NCI-H524 (cell line): ENCODE data around the gene ALOXE3.

ENCODE experiments used
- DNase-seq, 2 experiments: peaks; one replicate each; lab custom pipeline; 2025; lab: John Stamatoyannopoulos, UW

ALOXE3 gene

DNA sequence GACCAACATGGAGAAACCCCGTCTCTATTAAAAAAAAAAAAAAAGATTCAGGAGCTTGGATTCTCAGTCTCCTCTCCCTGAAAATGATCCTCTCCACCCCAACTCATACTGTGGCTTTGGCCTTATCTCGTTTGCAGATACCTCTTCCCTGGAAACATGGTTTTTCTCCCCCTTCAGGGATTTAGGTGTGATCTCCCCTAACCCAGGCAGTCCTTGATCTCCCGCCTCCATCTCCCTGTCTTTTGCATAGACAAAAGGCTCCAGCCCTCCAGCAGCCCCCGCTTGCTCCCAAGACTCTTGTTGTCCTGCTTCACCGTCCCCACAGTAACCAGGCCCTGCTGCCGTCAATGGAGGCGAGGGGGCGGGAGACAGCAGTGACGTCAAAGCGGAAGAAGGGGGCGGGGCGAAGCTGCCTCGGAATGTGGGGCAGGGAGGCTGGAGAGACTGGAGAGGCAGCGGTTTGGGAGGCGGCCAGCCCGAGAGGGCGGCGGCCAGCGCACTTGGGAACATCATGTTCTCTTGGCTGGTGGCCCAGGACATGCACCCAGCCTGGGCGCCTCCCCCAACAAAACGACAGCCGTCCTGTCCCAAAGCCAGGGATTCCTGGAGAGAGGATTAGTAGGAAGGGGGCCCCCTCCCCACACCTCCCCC, 35.8 kb upstream of the ALOXE3 start:
- peak; percentile 66 to 82 for DNase-seq

DNA sequence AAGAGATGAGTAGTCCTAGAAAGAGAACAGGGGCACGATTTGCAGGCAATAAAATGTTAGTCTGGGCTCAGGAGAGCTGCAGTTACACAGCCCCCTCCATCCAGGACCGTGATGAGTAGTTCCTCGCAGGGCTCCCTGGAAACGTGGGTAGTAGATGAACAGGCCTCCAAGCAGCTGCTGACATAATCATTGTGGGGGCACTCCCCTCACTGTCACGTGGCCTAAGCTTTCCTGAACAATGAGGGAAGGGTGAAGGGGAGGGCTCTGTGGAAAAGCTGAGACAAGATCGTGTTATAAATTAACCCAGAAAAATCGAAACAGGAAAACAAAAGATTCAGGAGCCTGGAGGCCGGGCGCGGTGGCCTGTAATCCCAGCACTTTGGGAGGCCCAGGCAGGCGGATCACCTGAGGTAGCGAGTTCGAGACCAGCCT, 35.2 kb upstream of the ALOXE3 start:
- peak in 1 of 2 experiments; percentile 2 for DNase-seq

DNA sequence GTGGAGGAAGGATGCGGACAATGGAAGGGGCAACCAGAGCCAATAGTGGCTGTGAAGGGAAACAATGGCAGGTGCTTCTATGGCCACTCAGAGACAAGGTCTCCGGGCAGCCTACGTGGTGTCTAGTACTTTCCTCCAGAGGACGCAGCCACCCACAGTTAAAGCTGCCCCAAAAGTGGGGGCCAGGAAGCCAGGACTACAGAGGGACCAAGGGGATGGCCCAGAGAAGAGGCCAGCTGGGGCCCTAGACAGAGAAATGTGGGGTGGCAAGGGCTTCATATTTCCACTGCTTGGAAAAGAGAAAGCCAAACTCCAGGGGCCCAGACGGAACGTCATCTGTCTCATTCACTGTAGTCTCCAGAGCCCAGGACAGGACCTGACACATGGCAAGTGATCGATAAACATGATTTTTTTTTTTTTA, 34.7 kb upstream of the ALOXE3 start:
- no peak for DNase-seq

DNA sequence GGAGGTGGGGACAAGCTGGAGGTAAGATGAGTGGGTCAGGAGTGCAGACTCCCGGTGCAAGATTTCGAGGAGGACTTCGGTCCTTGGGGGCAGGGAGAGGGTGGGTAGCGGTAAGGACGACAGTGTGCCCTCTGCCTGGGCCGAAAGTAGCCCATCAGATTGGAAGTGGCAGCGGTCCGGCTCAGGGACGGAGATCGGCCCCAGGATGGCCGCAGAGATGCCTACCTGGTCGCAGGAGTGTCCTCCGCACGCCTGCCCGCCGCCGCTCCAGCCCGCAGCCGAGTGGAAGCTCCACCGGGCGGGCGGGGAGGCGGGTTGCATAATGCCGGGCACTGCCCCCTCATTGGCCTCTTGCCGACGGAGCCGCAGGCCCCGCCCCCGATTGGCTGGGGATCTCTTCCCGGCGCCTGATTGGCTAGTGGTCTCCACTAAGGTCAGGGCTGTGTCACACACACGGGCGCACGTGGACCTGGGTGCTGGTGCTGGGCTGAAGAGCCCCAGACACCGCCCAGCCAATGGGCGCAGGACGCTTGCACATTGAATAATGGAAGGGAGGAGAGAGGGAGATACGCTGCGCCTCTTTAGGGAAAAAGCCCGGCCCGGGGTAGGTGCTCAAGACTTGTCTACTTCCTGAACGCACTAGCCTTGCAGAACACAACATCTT, 33.9 kb upstream of the ALOXE3 start, which contains the start of gene PER1:
PER1 (minus strand) TSS at position 293 of the 664 bp plus-strand sequence. CDS start 1,698 bp downstream, outside the sequence.
- peak in 1 of 2 experiments; percentile 80 for DNase-seq

DNA sequence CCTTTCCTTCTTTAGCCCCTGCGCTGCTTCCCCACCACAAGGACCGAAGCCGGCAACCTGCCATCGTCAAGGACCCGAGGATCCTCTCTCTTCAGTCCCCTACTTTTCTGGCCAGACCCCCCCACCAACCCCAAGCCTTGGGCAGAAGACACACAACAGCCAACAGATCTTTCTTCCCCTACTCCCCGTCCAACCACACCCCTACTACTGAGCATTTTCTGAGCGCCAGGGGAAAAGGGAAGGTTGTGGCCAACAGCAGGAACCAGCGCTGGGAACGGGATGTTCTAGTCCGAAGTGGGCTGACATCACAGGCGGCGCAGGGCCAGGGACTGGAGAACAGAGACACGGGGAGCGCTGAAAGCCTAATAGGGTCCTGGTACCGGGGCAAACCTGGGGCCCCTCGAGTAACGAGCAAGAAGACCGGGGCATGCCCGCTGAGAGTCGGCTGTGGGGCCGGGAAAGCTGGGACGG, 33.4 kb upstream of the ALOXE3 start:
- DNase-seq = no peak

DNA sequence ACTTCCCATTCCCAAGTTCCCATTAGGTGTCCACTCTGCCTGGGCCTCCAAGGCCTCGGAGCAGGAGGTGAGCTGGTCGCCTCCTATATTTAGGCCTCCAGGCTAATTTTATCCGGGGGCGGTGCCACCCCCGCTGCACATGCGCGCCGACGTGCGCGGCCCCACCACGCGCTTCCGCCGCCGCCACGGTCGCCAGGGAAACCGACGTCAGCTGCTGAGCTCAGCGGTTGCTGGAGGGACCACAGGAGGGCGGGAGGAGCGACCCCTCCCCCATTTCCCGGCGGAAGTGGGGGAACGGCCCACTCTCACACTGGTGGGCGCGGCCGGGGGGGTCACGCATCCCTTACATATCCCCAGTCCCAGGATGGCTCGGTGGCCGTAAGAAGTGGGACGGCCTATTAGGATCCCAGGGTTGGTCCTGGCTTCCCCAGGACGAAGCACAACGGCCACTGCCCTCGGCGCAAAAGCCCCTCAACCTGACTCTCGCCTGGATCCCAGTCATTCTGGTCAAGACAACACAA, 32.9 kb upstream of the ALOXE3 start:
- DNase-seq = peak in 1 of 2 experiments; percentile 46

DNA sequence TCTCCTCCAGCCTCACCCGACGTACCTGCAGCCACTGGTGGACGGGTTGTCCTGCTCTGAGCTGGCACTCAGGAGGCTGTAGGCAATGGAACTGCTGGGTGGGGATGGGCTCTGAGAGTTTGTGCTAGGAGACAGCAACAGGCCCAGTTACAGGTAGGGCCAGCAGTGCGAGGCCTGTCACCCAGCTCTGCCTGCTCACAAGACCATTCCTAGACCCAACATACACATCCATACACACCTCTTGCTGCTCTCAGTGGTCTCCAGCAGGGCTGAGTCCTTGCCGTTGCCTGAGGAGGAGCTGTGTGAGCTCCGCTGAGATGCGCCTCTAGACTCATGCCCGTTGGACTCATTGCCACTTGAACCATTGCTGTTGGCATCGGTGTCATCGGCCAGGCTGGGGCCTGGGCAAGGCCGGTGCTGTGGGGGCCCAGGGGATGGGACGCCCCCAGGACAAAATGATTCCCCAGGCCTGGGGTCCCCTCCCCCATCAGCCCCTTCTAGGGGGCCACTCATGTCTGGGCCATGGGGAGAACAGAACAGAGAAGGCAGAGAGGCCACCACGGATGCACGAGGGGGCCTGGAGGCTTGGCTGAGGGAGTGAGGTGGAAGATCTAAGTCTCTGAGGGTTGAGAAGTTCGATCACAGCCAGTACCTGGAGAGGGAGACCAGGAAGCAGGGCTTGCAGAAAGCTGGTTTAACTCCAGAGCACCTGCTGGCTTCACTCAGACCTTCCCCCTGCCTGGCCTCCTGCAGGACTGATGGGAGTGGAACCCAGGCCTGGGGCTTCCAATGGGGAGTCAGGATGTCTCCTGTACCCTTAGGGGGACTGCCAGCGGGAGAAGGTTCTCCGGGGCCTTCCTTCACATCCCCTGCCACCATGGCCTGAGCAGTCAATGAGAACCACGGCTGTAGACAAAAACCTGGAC, 32.1 kb upstream of the ALOXE3 start:
- DNase-seq = no peak

DNA sequence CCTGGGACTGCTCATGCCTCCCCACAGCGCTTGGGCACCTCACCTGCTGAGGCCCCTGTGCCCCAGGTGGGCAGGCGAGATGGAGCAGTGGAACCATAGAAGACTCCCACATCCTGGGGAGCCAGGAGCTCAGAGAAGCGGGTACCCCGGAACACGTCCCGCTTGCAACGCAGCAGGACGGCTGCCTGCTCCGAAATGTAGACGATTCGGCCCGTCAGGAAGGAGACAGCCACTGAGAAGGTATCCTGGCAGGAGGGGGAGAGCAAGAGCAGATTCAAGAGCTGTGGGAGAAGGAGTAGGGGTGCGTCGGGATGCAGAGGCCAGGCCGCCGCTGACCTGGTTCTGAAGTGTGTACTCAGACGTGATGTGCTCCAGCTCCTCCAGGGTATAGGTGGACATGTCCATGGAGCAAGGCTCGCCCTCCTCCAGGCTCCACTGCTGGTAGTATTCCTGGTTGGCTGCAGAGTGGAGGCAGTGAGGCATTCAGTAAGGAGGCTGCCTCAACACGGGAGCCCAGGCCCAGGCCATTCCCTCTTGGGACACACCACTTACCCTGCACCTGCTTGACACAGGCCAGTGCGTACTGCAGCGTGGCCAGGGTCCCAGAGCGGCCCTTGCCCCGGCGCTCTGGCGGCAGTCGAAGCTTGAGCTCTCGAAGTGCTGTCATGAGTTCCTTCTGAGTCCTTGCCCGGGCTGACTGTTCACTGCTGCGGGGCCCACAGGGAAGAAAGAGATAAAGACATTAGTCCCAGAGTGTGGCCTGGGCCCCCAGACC, 31.3 kb upstream of the ALOXE3 start:
- DNase-seq = no peak

DNA sequence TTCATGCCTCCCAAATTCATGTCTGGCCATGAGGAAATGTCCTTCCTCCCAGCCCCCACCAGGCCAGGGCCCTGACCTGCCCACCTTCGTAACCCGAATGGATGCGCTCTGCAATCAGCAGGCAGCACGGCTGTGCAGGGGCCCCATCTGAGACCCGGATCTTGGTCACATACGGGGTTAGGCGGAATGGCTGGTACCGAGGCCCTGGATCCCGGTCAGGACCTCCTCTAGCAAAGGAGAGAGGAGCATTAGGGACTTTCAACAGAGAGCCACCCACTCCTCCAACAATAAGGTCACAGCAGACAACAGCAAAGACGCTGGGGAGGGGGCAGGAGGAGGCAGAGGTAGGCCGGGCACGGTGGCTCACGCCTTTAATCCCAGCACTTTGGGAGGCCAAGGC, 30.2 kb upstream of the ALOXE3 start:
- no peak for DNase-seq

DNA sequence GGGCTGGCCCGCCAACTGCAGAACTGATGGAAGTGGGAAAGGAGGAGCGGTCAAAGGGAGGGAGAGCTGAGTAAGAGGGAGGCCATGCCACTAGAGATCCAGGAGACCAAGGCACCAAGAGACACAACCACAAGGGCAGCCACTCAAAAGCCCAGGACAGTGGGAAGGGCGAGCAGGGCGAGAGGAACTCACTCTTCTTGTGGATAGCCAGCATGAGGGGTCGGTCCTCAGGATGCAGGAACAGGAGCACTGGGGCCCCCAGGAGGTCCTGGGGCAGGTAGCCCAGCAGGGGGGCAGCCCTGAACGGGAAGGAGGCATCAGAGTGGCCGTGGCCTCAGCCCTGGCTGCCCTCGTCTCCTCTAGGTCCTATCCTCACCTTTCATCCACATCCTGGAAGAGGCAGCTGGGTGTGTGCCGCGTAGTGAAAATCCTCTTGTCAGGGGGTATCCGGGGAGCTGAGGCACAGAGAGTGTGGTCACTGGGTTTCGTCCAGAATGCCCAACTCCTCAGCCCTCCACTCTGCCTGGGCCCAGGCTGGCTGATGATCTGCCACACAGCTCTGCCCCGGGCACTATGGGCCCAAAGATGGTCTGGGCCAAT, 29.6 kb upstream of the ALOXE3 start:
- DNase-seq = no peak

DNA sequence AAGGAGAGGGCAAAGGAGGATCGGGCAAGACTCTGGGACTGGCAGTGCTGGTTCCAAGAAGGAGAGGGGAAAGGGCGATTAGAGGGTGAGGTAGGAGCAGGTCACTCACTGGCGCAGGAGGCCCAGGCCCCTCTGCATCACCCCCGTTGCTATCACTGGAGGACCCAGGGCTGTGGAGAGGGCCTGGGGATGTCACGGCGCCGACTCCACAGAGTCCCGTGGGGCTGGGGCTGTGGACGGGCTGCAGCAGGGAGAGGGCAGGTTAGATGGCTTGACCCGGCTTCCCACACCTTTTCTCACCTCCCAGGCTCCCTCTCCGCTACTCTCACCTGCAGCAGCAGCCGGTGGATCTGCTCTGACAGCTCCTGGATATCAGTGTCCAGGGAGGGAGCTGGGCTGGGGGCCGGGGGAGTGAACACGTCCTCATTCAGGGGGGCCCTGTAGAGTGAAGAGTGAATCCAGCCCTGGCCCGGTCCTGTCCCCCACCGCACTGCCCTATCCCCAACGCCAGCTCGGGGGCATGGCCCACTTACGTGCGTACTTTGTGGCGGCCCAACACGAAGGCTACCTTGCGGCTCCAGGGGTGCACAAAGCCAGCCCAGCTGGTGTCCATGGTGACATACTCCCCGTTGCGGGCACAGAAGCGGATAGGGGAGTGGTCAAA, 29.0 kb upstream of the ALOXE3 start:
- no peak for DNase-seq

DNA sequence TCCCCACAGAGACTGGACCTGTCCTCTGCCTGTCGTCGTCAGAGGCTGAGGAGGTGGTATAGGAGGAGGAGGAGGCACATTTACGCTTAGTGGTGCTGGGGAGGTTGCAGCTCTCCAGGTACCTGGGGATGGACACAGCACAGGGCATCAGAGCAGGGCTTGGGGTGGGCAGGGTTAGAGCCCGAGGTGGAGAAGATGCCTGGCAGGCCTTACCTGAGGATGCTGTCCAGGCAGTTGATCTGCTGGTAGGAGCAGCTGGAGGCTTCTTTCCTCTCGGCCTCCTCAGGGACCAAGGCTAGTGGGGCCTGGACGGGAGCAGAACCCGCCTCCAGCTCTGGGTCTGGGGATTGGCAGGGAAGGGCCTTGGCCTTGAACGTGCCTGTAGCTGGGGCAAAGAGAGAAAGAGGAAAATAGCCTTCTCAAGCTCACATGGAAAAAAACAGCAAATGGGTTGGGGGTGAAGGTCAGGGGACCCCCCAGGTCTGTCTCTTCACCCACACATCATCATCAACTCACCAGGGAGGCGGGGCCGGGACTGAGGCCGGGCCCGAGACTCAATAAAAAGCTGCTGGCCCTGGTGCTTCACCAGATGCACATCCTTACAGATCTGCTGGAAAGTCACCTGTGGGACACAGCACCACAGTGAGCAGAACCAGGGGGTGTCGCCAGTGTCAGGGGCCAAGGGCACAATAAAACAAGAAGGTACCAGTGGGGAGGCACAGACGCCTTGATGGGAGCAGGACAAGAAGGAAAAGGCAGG, 28.2 kb upstream of the ALOXE3 start:
- no peak for DNase-seq

DNA sequence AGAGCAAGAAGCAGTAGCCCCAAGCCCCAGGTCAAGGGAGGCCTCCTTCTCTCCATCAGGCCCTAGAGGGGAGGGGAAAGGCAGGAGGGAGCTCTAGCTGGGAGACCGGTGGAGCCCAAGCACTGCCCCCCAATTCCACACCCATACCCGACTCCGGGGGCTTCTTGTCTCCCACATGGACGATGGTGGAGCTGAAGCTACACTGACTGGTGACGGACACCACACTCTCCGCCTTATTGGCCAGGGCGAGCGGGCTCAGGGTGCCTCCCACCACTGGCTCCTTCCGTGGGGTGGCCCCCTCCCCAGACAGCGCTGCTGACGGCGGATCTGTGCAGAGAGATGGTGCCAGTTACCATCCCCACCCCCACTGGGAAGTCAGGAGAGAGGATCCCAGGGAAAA, 27.5 kb upstream of the ALOXE3 start:
- no peak for DNase-seq

DNA sequence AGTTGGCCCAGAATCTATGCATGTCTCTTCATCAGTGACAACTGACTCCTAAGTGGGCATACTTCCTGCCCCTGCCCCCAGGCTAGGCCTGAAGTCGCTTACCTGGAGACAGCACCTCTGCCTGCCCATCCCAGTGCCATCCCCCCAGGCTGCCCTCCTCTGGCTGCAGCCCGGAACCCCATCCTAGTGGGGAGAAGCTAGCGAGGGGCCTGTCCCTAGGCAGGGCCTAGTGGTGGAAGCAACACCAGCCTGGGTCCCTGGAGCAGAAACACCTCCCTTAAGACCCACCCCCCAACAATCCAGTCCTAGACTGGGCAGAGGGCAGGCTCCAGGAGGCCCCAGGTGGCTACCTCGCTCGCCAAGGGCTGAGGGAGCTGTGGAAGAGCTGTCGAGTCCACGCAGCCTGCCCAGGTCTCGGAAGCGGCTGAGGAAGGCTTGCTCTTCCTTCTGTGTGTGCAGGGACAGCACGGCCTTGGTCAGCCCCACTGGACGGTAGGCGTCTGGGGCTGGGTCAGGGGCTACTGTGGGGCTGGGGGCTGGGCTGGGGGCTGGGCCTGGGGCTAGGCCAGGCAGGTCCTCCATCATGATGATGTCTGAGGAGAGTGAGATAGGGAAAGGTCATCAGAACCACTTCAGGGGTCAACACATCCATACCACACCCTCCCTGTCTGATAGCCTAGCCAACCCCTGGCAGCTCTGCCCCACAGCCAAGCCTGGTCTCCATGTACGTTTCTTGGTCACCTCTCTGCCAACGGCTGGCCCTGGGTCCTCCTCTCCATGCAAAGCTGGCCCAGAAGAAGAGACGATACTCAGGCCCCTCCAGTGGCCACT, 26.3 kb upstream of the ALOXE3 start:
- no peak for DNase-seq

DNA sequence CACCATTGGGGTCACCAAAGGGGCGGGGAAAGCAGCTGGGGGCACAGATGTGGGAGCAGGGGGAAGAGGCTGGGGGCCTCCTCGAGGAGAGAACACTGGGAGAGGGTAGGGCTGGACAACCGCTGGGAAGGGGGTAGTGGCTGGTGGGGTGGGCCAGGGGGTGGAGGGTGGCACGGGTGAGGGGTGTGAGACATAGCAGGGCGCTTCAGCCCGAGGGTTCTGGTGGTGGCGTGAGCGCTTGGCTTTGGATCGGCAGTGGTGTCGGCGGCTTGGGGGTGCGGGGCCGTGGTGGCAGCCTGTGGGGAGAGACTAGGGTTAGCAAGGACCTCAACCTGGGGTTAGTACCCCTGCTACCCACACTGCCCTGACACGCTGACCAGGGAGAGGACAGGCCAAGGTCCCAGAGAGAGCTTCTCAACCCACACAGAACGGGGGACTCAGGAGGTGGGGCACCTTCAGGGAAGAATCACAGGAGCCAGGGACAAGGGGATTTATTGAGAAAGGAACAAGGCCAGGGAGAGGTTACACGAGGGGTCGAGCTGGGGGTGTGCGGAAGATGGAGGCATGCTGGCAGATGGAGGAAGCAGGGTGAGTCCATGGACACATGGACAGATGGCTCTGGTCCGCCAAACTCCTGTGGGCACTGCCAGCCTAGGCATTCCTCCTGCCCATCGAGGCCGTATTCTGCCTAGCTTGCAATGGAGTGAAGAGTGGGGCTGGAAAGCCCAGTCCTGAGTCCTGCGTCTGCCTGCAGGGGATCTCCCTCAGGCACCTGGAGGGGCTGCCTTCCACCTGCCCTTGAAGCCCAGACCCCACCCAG, 25.5 kb upstream of the ALOXE3 start:
- DNase-seq = no peak

DNA sequence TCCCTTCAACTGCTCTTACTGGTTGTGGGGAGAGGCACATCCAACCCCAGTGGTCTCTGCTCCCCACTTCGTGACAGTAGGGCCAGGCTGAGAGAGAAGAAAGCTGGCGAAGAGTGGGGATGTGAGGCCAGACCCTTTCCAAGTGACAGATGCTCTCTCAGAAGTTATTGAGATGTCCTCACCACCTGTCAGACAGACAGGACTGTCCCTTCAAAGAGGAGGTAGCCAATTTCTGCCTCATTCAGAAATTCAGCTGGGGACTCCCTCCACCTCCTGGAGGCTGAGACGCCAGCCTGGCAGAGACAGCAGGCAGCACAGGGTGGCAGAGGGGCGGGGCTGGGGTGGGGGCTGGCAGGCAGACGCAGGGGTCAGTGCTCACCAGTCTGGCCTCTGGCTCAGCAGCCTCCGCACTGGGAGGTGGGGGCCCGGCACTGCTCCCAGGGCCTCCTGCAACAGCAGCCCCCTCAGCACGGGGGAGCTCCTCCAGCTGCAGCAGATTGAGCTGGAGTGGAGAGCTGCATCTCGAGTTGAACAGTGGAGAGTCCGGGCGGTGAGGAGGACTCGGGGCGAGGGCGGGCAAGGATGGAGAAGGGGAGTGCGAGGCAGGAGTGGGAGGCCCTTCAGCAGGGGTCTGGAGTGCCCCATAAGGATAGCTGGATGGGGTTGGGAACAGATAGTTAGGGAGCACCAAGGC, 24.7 kb upstream of the ALOXE3 start:
- peak in 1 of 2 experiments; percentile 27 for DNase-seq
